Hematopoietic multipotent progenitor cell treated with erythropoietin and hydrocortisone succinate and interleukin-3 and kit ligand, for 6 days (in vitro differentiated cells): ENCODE data around the gene NDUFB4.
"Not testable (repeated sequence)": the region's sequence is repeated elsewhere in the genome, so short reads cannot be mapped to it uniquely, and the experiment has no call there.

ENCODE experiments used
- DNase-seq: peaks from one replicate; pipeline ENCODE4 v3.0.0-alpha.2; 2015

NDUFB4 gene

GRCh38 chr3:120572027-120572426, 24.1 kb upstream of the NDUFB4 start:
- no peak for DNase-seq

GRCh38 chr3:120587332-120587975, 8.7 kb upstream of the NDUFB4 start:
- DNase-seq, result no peak

DNA sequence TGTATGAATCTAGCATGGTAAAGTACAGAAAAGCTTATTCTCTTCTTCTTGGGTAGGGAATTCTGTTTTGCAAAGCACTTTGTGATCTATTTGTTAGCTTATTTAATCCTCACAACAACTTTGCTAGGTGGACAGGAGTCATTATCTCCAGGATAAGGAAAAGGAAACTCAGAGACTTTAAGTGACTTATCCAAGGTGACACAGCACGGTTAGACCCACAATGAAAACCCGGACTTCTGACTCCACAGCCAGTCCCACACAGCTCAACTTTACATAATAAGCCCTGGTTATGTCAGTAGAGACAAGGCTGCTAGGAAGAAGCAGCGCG, 384 bp upstream of the NDUFB4 start:
- DNase-seq, result no peak

- DNase-seq, result no peak
These were observed 702 bp downstream of the NDUFB4 start for GRCh38 chr3:120596853-120597223.

DNA sequence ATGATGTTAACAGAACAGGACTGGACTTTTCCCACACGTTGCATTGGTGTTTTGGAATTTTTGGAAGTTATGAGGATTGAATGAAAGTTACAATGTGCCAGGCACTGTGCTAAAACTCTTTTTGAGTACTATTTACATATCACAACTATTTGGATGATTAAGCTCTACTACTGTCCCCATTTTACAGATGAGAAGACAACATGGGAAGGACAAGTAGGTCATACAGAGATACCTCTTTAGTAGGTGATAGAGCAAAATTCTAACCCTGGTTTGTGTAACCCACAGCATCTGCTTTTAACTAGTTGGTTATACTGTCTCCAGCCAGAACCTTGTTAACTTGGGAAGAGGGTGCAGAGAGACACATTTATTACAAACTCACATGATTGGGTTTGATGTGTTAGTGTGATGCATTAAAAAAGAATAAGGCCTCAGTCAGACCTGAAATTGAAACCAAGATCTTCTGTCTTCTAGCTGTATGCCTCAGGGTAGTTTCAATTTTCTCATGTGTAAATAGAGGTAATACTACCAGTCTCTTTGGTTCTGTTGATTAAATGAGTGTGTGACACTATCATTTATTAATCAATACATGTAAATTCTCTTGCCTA, 1.4 kb downstream of the NDUFB4 start:
- no peak for DNase-seq

DNA sequence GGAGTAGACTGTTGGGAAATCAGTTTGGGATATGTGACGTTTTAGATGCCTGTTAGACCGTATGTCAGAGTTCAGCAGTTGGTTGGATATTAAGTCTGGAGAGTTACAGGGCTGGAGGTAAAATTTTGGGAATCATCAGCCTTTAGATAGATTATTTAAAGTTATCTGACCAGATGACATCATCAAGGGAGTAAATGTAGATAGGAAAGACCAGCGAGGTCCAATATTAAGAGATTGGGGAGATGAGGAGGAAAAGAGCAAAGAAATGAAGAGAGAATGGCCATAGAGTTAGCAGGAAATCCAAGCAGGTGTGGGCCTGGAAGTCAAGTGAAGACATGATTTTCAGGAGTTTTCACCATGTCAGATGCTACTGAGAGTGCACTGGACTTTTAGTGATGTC, 3.1 kb downstream of the NDUFB4 start:
- no peak for DNase-seq

- DNase-seq, result no peak
These were observed 5.4 kb downstream of the NDUFB4 start for GRCh38 chr3:120601554-120601953.

GRCh38 chr3:120602682-120603081, 6.5 kb downstream of the NDUFB4 start:
- no peak for DNase-seq

GRCh38 chr3:120604382-120604781, 8.2 kb downstream of the NDUFB4 start:
- DNase-seq, result no peak

- no peak for DNase-seq
These were observed 8.6 kb downstream of the NDUFB4 start for GRCh38 chr3:120604784-120605183.

DNA sequence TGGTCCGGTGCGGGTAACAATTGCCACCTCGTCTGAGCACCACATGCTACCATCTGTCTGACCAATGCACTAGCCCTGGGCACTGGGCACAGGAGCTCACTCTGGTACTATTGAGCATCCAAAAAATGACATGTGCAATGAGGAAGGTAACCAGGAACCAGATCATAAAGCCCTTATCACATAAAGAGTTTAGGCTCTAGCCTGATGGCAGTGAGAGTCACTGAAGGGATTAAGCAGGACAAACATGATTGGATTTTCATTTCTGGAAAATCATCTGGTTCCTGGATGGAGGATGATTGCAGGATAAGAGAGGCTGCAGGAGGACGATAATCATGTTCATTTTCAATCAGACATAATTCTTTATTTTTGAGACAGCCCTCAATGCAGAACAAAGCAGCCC, 12.4 kb downstream of the NDUFB4 start:
- DNase-seq, result no peak

DNA sequence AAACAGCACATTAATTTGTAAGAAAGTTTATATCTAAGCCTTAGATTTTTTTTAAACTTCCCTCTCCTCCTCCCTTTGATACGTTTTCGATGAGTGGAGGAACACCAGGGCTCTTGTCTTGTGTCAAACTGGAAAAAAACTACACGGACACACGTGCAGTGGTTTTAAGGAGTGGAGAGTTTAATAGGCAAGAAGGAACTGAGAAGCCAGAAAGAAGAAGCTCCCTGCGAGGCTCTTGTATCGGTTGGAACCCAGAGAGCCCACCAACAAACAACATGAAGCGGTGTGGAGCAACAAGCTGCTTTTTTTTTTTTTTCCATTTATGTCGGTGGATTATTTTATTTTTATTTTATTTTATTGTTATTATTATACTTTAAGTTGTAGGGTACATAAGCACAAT, 18.6 kb downstream of the NDUFB4 start:
- no peak for DNase-seq

DNA sequence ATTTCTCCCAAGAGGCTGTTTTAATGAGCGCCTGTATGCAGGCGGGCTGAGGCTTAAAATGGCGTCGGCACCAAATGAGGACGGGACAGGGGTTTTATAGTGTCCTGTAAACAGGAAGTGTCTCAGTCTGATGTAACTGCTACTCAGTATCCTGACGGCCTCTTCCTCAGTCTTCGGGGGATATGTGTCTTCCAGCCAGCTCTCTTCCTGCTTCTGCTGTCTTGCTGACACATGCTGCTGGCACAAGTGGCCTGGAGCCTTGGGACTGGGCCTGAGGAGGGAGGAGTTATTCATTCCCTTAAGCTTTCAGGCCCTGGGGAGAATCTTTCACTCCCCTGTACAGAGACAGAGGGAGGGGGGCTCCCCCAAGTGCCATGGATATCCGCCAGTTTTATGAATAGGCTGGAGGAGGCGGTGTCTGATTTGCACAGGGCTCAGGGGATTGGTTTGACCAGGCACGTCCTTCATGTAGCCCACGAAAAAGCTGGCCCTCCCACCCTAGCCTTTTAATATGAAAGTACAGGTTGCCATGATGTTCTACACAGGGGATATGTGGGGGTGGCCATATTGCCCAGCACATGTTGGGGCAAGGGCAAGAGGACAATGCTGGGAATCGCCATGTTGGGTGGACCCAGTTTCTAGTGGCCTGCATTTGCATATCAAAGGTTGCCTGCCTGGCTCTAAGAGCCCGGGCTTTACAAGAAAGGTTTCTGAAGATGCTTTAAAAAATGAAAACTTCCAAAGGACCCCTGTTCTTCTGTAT, 19.9 kb downstream of the NDUFB4 start:
- no peak for DNase-seq

DNA sequence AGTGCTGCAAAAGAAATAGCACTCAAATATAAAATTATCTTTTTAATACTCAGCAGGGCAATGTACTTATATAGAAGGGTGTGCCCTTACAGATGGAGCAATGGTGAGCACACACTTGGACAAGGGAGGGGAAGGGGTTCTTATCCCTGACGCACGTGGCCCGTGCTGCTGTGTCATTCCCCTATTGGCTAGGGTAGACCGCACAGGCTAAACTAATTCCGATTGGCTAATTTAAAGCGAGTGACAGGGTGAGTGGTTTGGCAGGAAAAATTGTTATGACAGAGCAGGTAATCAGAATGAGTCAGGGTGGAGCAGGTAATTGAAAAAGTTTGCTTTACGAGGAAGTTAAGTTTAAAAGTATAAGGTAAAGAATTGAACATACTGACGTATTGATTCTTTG, 20.6 kb downstream of the NDUFB4 start:
- not testable (repeated sequence) for DNase-seq

DNA sequence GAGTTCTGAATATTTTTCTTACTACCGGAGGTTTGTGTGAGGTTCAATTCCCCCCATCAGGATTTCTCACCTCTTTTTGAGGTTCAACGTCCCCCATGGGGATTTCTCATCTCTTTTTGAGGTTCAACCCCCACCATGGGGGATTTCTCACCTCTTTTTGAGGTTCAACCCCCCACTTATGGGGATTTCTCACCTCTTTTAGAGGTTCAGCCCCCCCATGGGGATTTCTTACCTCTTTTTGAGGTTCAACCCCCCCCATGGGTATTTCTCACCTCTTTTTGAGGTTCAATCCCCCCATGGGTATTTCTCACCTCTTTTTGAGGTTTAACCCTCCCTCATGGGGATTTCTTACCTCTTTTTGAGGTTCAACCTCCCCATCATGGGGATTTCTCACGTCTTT, 26.3 kb downstream of the NDUFB4 start:
- no peak for DNase-seq

- peak; percentile 58 for DNase-seq
These were observed 27.0 kb downstream of the NDUFB4 start for GRCh38 chr3:120622870-120623726.

GRCh38 chr3:120623727-120624093, 27.6 kb downstream of the NDUFB4 start:
- DNase-seq, result no peak

GRCh38 chr3:120625159-120625586, 29.0 kb downstream of the NDUFB4 start:
- DNase-seq, result no peak

- DNase-seq, result no peak
These were observed 38.4 kb downstream of the NDUFB4 start for GRCh38 chr3:120634539-120634938.

DNA sequence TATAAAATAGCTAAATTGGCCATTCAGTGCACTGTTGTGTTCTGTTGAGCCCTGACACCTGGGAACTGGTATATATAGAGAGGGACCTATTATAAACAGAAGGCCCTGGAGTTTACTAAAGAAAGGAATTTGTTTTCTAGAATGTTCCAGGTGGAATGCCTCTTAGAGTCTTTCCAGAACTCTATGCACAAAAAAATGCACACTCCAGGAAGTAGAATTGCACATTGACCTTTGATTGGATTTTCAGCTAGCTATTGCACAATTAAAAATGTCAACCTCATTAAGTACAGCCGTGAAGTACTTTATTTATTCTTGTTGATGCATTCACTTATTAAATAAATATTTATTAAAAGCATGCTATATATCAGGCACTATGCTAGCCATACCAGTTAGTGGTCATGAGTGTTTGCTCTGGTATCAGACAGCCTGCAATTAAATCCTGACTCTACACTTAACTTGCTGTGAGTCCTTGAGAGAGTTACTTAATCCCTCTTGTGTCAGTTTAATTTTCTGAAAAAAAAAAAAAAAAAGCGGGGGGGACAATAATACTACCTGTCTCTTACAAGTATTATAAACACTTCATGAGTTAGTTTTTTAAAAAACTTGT, 40.8 kb downstream of the NDUFB4 start:
- DNase-seq, result no peak

GRCh38 chr3:120637851-120638559, 41.9 kb downstream of the NDUFB4 start:
- DNase-seq, result peak; percentile 19

GRCh38 chr3:120638820-120639219, 42.7 kb downstream of the NDUFB4 start:
- DNase-seq, result not testable (repeated sequence)
